ENCODE measurements around the gene GPC5.

GRCh38 chr13:91739751-91740150, 341.3 kb downstream of the GPC5 start:
- TF ChIP-seq RNF219 (CRISPR knock-in tag; IDR thresholded peaks at IDR 0.05) (no peak), HNRNPK (IDR thresholded peaks at IDR 0.05; ENCODE audit: low read depth, low read length, poor library complexity, severe bottlenecking) (no peak), POLR2AphosphoS5 (IDR thresholded peaks at IDR 0.05; ENCODE audit: control insufficient read depth, insufficient read depth, low read depth, low read length) (no peak), NR2C2 (CRISPR knock-in tag; IDR thresholded peaks at IDR 0.05) (no peak), NR2C2 (tag; IDR thresholded peaks at IDR 0.05) (no peak), SP1 (CRISPR knock-in tag; IDR thresholded peaks at IDR 0.05) (no peak), GATAD2A (IDR thresholded peaks at IDR 0.05) (no peak), TAF1 (IDR thresholded peaks at IDR 0.05; ENCODE audit: control insufficient read depth, extremely low read depth, insufficient read depth, low read length, severe bottlenecking) (no peak), KLF1 (tag; IDR thresholded peaks at IDR 0.05) (no peak), ZNF274 (IDR thresholded peaks at IDR 0.05; ENCODE audit: borderline replicate concordance, low read depth, low read length) (no peak)
